Skeletal muscle tissue (tissue), 4 donors: ENCODE measurements around the gene CACNG4. TPM values are rescaled to one million over a fixed set of nuclear protein-coding genes. Genes with fewer than 3 reads are reported as not detected.

Experiments used
- H3K27ac ChIP-seq: one replicate; pipeline ENCODE4 v1.7.0; 2013; ENCODE audit warnings: mild to moderate bottlenecking, low read depth, low read length, inconsistent platforms
- H3K27me3 ChIP-seq, 3 donors: one replicate each; pipeline ENCODE4 v1.7.0; 2013; ENCODE audit warnings: low read length in 3 of 3; ENCODE audit not compliant: control insufficient read depth in 3 of 3, insufficient read depth in 3 of 3
- H3K36me3 ChIP-seq, 3 donors: one replicate each; pipeline ENCODE4 v1.7.0; 2013; ENCODE audit warnings: low read length in 3 of 3; ENCODE audit not compliant: control insufficient read depth in 3 of 3, insufficient read depth in 3 of 3
- H3K4me1 ChIP-seq, 3 donors: one replicate each; pipeline ENCODE4 v1.7.0; 2013; ENCODE audit warnings: low read length in 3 of 3, mild to moderate bottlenecking in 3 of 3; ENCODE audit not compliant: control insufficient read depth in 3 of 3, insufficient read depth in 3 of 3
- H3K4me3 ChIP-seq, 3 donors: one replicate each; pipeline ENCODE4 v1.7.0; 2013; ENCODE audit warnings: low read length in 3 of 3
- H3K9ac ChIP-seq, 3 donors: one replicate each; pipeline ENCODE4 v1.7.0; 2013; ENCODE audit warnings: low read length in 3 of 3, mild to moderate bottlenecking in 3 of 3, moderate library complexity in 2 of 3, low read depth in 1 of 3
- H3K9me3 ChIP-seq, 3 donors: one replicate each; pipeline ENCODE4 v1.7.0; 2013; ENCODE audit warnings: low read length in 3 of 3; ENCODE audit not compliant: control insufficient read depth in 3 of 3
- total RNA-seq: library from RNA; depleted of rRNA; stranded (reverse); fragments of >200 nt; gene quantifications from one replicate; pipeline ENCODE4 v1.2.3, GENCODE V29; 2014
- donor health status: Osteomylitis.

CACNG4 gene
- total RNA-seq, 1 donor from 2014 or later: 1.6 TPM

- Histone ChIP-seq H3K4me1 (peaks cover 0 to 10% (median 4%) of the 10 kb centered on the region in 3 donors), H3K4me3 (no peak overlapping the region), H3K9ac (no peak overlapping the region), H3K27me3 (peaks cover 11 to 21% (median 14%) of the 10 kb centered on the region in 3 donors), H3K27ac (no peak overlapping the region), H3K9me3 (no peaks in the 10 kb centered on the region), H3K36me3 (no peaks in the 10 kb centered on the region)
Measured at GRCh38 chr17:66959641-66960375, 4.7 kb upstream of the CACNG4 start.

GRCh38 chr17:66960613-66961012, 3.9 kb upstream of the CACNG4 start:
- peaks cover 16 to 25% (median 21%) of the 10 kb centered on the region in 3 donors for H3K27me3 ChIP-seq

GRCh38 chr17:66963521-66963908, 992 bp upstream of the CACNG4 start:
- Histone ChIP-seq H3K27ac (no peak overlapping the region), H3K4me1 (peaks cover 12 to 23% (median 20%) of the 10 kb centered on the region in 3 donors), H3K4me3 (no peak overlapping the region), H3K27me3 (peaks cover 41 to 51% (median 48%) of the 10 kb centered on the region in 3 donors), H3K36me3 (no peaks in the 10 kb centered on the region), H3K9me3 (no peaks in the 10 kb centered on the region), H3K9ac (no peak overlapping the region)

More at GRCh38 chr17:66960613-66961012, 3.9 kb upstream of the CACNG4 start:
- Histone ChIP-seq H3K4me3 (no peak overlapping the region), H3K9ac (no peak overlapping the region), H3K9me3 (no peaks in the 10 kb centered on the region), H3K27ac (no peak overlapping the region), H3K36me3 (no peaks in the 10 kb centered on the region), H3K4me1 (peaks cover 0 to 14% (median 8%) of the 10 kb centered on the region in 3 donors)

- Histone ChIP-seq H3K4me3 (peak overlapping the region; percentile 52 to 68 (median 62)), H3K27me3 (peaks cover 54 to 62% (median 57%) of the 10 kb centered on the region in 3 donors), H3K4me1 (peaks cover 12 to 23% (median 20%) of the 10 kb centered on the region in 3 donors), H3K27ac (no peak overlapping the region), H3K9me3 (no peaks in the 10 kb centered on the region), H3K9ac (no peak overlapping the region), H3K36me3 (no peaks in the 10 kb centered on the region)
Measured at GRCh38 chr17:66964930-66965800, 658 bp downstream of the CACNG4 start.

- Histone ChIP-seq H3K27ac (no peak overlapping the region), H3K9me3 (no peaks in the 10 kb centered on the region), H3K4me1 (peaks cover 15 to 23% (median 20%) of the 10 kb centered on the region in 3 donors), H3K27me3 (peaks cover 57 to 66% (median 57%) of the 10 kb centered on the region in 3 donors), H3K36me3 (no peaks in the 10 kb centered on the region), H3K4me3 (peak overlapping the region; percentile 52 to 68 (median 62)), H3K9ac (peak overlapping the region in 1 of 3 donors; percentile 25)
Measured at GRCh38 chr17:66965801-66966262, 1.3 kb downstream of the CACNG4 start.

- Histone ChIP-seq H3K27me3 (peaks cover 57 to 66% (median 57%) of the 10 kb centered on the region in 3 donors), H3K4me1 (peaks cover 17 to 23% (median 20%) of the 10 kb centered on the region in 3 donors), H3K4me3 (peak overlapping the region in 2 of 3 donors; percentile 52 to 68), H3K27ac (no peak overlapping the region), H3K9me3 (no peaks in the 10 kb centered on the region), H3K9ac (peak overlapping the region in 1 of 3 donors; percentile 25), H3K36me3 (no peaks in the 10 kb centered on the region)
Measured at GRCh38 chr17:66966298-66966697, 1.8 kb downstream of the CACNG4 start.

GRCh38 chr17:66966704-66967418, 2.4 kb downstream of the CACNG4 start:
- H3K27ac ChIP-seq: no peak overlapping the region
- peaks cover 57 to 66% (median 58%) of the 10 kb centered on the region in 3 donors for H3K27me3 ChIP-seq
- no peaks in the 10 kb centered on the region for H3K36me3 ChIP-seq
- peaks cover 17 to 23% (median 20%) of the 10 kb centered on the region in 3 donors for H3K4me1 ChIP-seq
- no peak overlapping the region for H3K4me3 ChIP-seq
- no peaks in the 10 kb centered on the region for H3K9me3 ChIP-seq
- H3K9ac ChIP-seq: no peak overlapping the region

GRCh38 chr17:66967837-66968543, 3.5 kb downstream of the CACNG4 start:
- H3K9me3 ChIP-seq: no peaks in the 10 kb centered on the region
- no peak overlapping the region for H3K27ac ChIP-seq
- H3K36me3 ChIP-seq: no peaks in the 10 kb centered on the region
- H3K4me3 ChIP-seq: no peak overlapping the region
- no peak overlapping the region for H3K9ac ChIP-seq
- H3K27me3 ChIP-seq: peaks cover 57 to 59% (median 57%) of the 10 kb centered on the region in 3 donors
- peaks cover 17 to 23% (median 20%) of the 10 kb centered on the region in 3 donors for H3K4me1 ChIP-seq

GRCh38 chr17:66968916-66969315, 4.4 kb downstream of the CACNG4 start:
- Histone ChIP-seq H3K4me1 (peaks cover 17 to 23% (median 19%) of the 10 kb centered on the region in 3 donors), H3K27ac (no peak overlapping the region), H3K36me3 (no peaks in the 10 kb centered on the region), H3K4me3 (no peak overlapping the region), H3K27me3 (peaks cover 47 to 53% (median 49%) of the 10 kb centered on the region in 3 donors), H3K9ac (no peak overlapping the region), H3K9me3 (no peaks in the 10 kb centered on the region)
